ENCODE measurements around the gene C1orf105.

DNA sequence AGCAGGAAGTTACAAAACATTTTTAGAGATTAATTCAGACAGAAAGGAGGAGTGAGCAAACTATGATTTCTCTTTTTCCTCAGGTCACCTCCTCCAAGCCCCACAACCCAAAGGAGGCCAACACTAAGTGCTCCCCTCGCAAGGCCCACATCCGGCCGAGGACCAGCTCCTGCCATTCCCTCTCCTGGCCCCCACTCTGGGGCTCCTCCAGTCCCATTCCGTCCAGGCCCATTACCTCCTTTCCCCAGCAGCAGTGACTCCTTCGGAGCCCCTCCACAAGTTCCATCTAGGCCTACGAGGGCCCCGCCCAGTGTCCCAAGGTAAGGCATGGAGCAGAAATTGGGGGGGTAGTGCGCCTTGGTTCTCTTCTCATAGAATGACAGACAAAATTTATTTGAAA, 32.0 kb upstream of the C1orf105 start:
- TF ChIP-seq, protein P1, sequence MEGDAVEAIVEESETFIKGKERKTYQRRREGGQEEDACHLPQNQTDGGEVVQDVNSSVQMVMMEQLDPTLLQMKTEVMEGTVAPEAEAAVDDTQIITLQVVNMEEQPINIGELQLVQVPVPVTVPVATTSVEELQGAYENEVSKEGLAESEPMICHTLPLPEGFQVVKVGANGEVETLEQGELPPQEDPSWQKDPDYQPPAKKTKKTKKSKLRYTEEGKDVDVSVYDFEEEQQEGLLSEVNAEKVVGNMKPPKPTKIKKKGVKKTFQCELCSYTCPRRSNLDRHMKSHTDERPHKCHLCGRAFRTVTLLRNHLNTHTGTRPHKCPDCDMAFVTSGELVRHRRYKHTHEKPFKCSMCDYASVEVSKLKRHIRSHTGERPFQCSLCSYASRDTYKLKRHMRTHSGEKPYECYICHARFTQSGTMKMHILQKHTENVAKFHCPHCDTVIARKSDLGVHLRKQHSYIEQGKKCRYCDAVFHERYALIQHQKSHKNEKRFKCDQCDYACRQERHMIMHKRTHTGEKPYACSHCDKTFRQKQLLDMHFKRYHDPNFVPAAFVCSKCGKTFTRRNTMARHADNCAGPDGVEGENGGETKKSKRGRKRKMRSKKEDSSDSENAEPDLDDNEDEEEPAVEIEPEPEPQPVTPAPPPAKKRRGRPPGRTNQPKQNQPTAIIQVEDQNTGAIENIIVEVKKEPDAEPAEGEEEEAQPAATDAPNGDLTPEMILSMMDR (IDR thresholded peaks at IDR 0.05) = no peak
- no peak for TF ChIP-seq EP300 (IDR thresholded peaks at IDR 0.05)

Measured in suprapubic skin (tissue), 3 donors.